K562 (cell line): ENCODE data around the gene PIK3CB. TPM values are rescaled to one million over a fixed set of nuclear protein-coding genes. Genes with fewer than 3 reads are reported as not detected.

Experiments used
- ATAC-seq: fragments of 200-7000 bp; cut with Tn5 transposase; 3 replicates; pipeline ENCODE4 v1.9.1; 2020; ENCODE audit warnings: moderate library complexity
- BruUV-seq: library from RNA; stranded (reverse); fragments of 400-500 nt; replicated peaks from 2 replicates; lab custom pipeline; 2021; lab: Mats Ljungman, UMichigan
- CTCF ChIA-PET: fragments of 300-600 bp; formaldehyde crosslinking; extraction: SDS; loops from one replicate; lab custom pipeline; 2021; ENCODE audit warnings: low intra/inter-chr PET ratio; lab: Yijun Ruan, JAX
- POLR2A ChIA-PET: fragments of 300-600, 350-650 bp; sonication (Branson Sonifier 250); formaldehyde crosslinking; extraction: SDS; loops from one replicate; lab custom pipeline; 2021; ENCODE audit warnings: antibody characterized with exemption, inconsistent platforms; lab: Yijun Ruan, JAX
- DNase-seq, 4 experiments: peaks; one replicate each; pipeline versions ENCODE4 v3.0.0 to v3.0.0-alpha.2; 2011 to 2018; ENCODE audit warnings: low spot score in 3 of 4, mixed read lengths in 3 of 4; ENCODE audit errors: extremely low read depth in 1 of 4
- FAIRE-seq: peaks from 2 replicates; lab custom pipeline; 2011; peaks lifted over from hg19 to GRCh38; lab: Jason Lieb, UNC
- H2AFZ ChIP-seq: 2 replicates; pipeline ENCODE4 v1.6.0; 2011; ENCODE audit warnings: low read depth, low read length, control low read depth, inconsistent platforms
- H3K27ac ChIP-seq: fragments of 200-600 bp; 3 replicates; pipeline ENCODE4 v1.8.0; 2011; ENCODE audit warnings: low read depth, mild to moderate bottlenecking, control low read depth, inconsistent platforms, low read length, moderate library complexity, mixed read lengths; ENCODE audit errors: extremely low read depth
- H3K27me3 ChIP-seq, 2 experiments: fragments of 300-600 bp in 1 of 2; 2 replicates in 1 of 2; 3 replicates in 1 of 2; pipeline versions ENCODE4 v1.6.0 to v1.8.0; 2011; ENCODE audit warnings: inconsistent platforms in 2 of 2, low read length in 2 of 2, mild to moderate bottlenecking in 1 of 2, mixed read lengths in 1 of 2, moderate library complexity in 1 of 2; ENCODE audit not compliant: control insufficient read depth in 2 of 2, insufficient read depth in 2 of 2
- H3K36me3 ChIP-seq: fragments of 300-600 bp; 3 replicates; pipeline ENCODE4 v1.8.0; 2011; ENCODE audit warnings: mild to moderate bottlenecking, low read length, inconsistent platforms; ENCODE audit not compliant: control insufficient read depth, insufficient read depth
- H3K4me1 ChIP-seq, 2 experiments: fragments of 200-600 bp in 1 of 2; replicated peaks in 1 of 2; 2 replicates in 1 of 2; 3 replicates in 1 of 2; pipeline versions ENCODE4 v1.5.1 to v1.8.0; 2011; ENCODE audit warnings: inconsistent platforms in 2 of 2, low read length in 2 of 2, mild to moderate bottlenecking in 1 of 2, mixed read lengths in 1 of 2, moderate library complexity in 1 of 2; ENCODE audit not compliant: control insufficient read depth in 2 of 2, insufficient read depth in 2 of 2
- H3K4me2 ChIP-seq: 2 replicates; pipeline ENCODE4 v1.6.1; 2011; ENCODE audit warnings: low read length, control low read depth, inconsistent platforms, mixed read lengths; ENCODE audit not compliant: insufficient read depth
- H3K4me3 ChIP-seq: fragments of 200-600 bp; sonication (generic), shearing (Covaris generic); 2 replicates; pipeline ENCODE4 v1.5.1; 2016; ENCODE audit warnings: control low read depth, inconsistent platforms
- H3K79me2 ChIP-seq: fragments of 200-600 bp; 3 replicates; pipeline ENCODE4 v1.8.0; 2011; ENCODE audit warnings: low read length, inconsistent platforms; ENCODE audit not compliant: control insufficient read depth, insufficient read depth
- H3K9ac ChIP-seq, 2 experiments: 2 replicates each; pipeline versions ENCODE4 v1.6.0 to v1.6.1; 2011; ENCODE audit warnings: low read depth in 2 of 2, low read length in 2 of 2, control low read depth in 1 of 2, inconsistent platforms in 1 of 2, mild to moderate bottlenecking in 1 of 2, mixed read lengths in 1 of 2; ENCODE audit not compliant: insufficient read depth in 1 of 2
- H3K9me1 ChIP-seq: one replicate; pipeline ENCODE4 v1.6.0; 2011; ENCODE audit warnings: inconsistent platforms, mild to moderate bottlenecking, low read length, moderate library complexity; ENCODE audit not compliant: control insufficient read depth, insufficient read depth
- H3K9me3 ChIP-seq: replicated peaks from 2 replicates; pipeline ENCODE4 v1.5.1; 2011; ENCODE audit warnings: low read depth, low read length, inconsistent platforms; ENCODE audit not compliant: control insufficient read depth, insufficient read depth
- H4K20me1 ChIP-seq: replicated peaks from 2 replicates; pipeline ENCODE4 v1.6.1; 2011; ENCODE audit warnings: low read length, inconsistent platforms, mixed read lengths; ENCODE audit not compliant: control insufficient read depth, insufficient read depth
- ATF4 ChIP-seq: fragments of 450-650 bp; formaldehyde crosslinking; IDR thresholded peaks from 2 replicates; pipeline ENCODE4 v1.4.0; 2022; ENCODE audit warnings: mild to moderate bottlenecking, moderate library complexity
- BRD9 ChIP-seq: fragments of 450-650 bp; IDR thresholded peaks from 2 replicates; pipeline ENCODE4 v1.6.1; 2018; ENCODE audit warnings: low read depth; ENCODE audit not compliant: partially characterized antibody
- ERF ChIP-seq: fragments of 450-650 bp; formaldehyde crosslinking; IDR thresholded peaks from 2 replicates; pipeline ENCODE4 v1.4.0; 2020; ENCODE audit warnings: mild to moderate bottlenecking, mixed read lengths
- GATAD2A ChIP-seq: fragments of 450-650 bp; IDR thresholded peaks from 2 replicates; pipeline ENCODE4 v1.6.1; 2017
- HDAC2 ChIP-seq: fragments of 450-650 bp; IDR thresholded peaks from 2 replicates; pipeline ENCODE4 v1.6.1; 2016; ENCODE audit warnings: mild to moderate bottlenecking
- PML ChIP-seq: IDR thresholded peaks from 2 replicates; pipeline ENCODE4 v1.6.1; 2012; ENCODE audit warnings: low read length, inconsistent platforms
- RCOR1 ChIP-seq, 2 experiments: IDR thresholded peaks; 2 replicates each; pipeline ENCODE4 v1.6.1; 2012; ENCODE audit warnings: low read depth in 2 of 2, low read length in 2 of 2, borderline replicate concordance in 1 of 2, improper control_type of control experiment in 1 of 2
- TEAD1 ChIP-seq, 2 experiments: fragments of 450-650 bp in 1 of 2; sonication (generic) in 1 of 2; formaldehyde crosslinking; IDR thresholded peaks; 2 replicates each; pipeline versions ENCODE4 v1.4.0 to v1.8.0; 2020 to 2022; ENCODE audit warnings: mild to moderate bottlenecking in 2 of 2, missing genetic modification reagents in 1 of 2
- ZNF282 ChIP-seq: sonication (generic); formaldehyde crosslinking; IDR thresholded peaks from 2 replicates; pipeline ENCODE4 v1.8.1; 2023; ENCODE audit warnings: missing genetic modification reagents
- WGBS: fragments of 100-300 bp; shearing (Covaris generic); methylation state at CpG from one replicate; pipeline ENCODE4 v1.1.6; 2016; ENCODE audit warnings: low coverage, mixed read lengths; ENCODE audit not compliant: insufficient coverage; ENCODE audit errors: missing lambda C conversion rate; 5-methylcytosine and 5-hydroxymethylcytosine counted together
- in situ Hi-C: fragments of 300-500 bp; cut with MboI; formaldehyde crosslinking; loops from 4 replicates; pipeline ENCODE4 v1.15.0; 2018; ENCODE audit warnings: inconsistent platforms, mixed read lengths
- intact Hi-C: fragments of 100-400 bp; cut with micrococcal nuclease; formaldehyde crosslinking; loops from 2 replicates; pipeline ENCODE4 v1.14.2; 2022
- polyA plus RNA-seq, 8 experiments: library from polyadenylated mRNA; depleted of rRNA in 4 of 8; stranded (reverse) in 5 of 8; unstranded in 3 of 8; fragments of >200 nt; fragmentation: Nextera tagmentation in 2 of 8; fragmentation: Illumina TruSeq in 1 of 8; extraction: Ambion mirVana in 2 of 8; extraction: Trizol in 1 of 8; gene quantifications; 2 replicates each; pipeline versions ENCODE4 v1.2.1 to v1.2.3, GENCODE V29; 2011 to 2014; ENCODE audit warnings: inconsistent platforms in 1 of 8, missing spikeins in 1 of 8
- total RNA-seq, 7 experiments: library from RNA; depleted of rRNA in 6 of 7; stranded (reverse); fragments of >200 nt in 6 of 7; fragmentation: Illumina TruSeq in 2 of 7; extraction: Trizol in 2 of 7; gene quantifications; 2 replicates each; pipeline versions ENCODE4 v1.2.1 to v1.2.3, GENCODE V29; 2011 to 2021; ENCODE audit warnings: low replicate concordance in 1 of 7
- TF ChIP-seq, protein P1 (sequence below): fragments of 250-450 bp; sonication (Bioruptor Pico); IDR thresholded peaks from 2 replicates; pipeline ENCODE4 v1.5.0; 2020; ENCODE audit warnings: mild to moderate bottlenecking, borderline replicate concordance
- TF ChIP-seq, protein P2 (sequence below): sonication (generic); formaldehyde crosslinking; IDR thresholded peaks from 2 replicates; pipeline ENCODE4 v1.8.0; 2022; ENCODE audit warnings: mild to moderate bottlenecking, missing genetic modification reagents

Gene PIK3CB
- total and polyA plus RNA-seq, 9 of the 15 experiments (the other 6 are each of a cell fraction or from before 2014, with no cell fraction given): 15.3 to 62.6 (median 28.3) TPM

- intact Hi-C loops: loop anchor here (1.0 to 2.0 kb wide), 2 partner anchors 12 to 28 kb away; partner anchors contain the start of gene PIK3CB
- TF ChIP-seq ERF (CRISPR knock-in tag) (no peak), GATAD2A (peak; percentile 10; the same call in 1 of the 2 replicates), RCOR1 (IDR thresholded peaks at IDR 0.05; ENCODE audit: borderline replicate concordance in 1 of 2, low read depth in 2 of 2, low read length in 2 of 2) (peak in 1 of 2 experiments; percentile 98; a peak in 2 of 4 replicates), PML (peak; percentile 87), BRD9 (no peak), HDAC2 (peak; percentile 66; the same call in 1 of the 2 replicates), TEAD1 (CRISPR knock-in tag; IDR thresholded peaks at IDR 0.05) (peak in 1 of 2 experiments; percentile 78; a peak in 2 of 4 replicates), ZNF282 (CRISPR knock-in tag) (no peak), ATF4 (CRISPR knock-in tag) (peak; percentile 79)
- TF ChIP-seq, protein P1, sequence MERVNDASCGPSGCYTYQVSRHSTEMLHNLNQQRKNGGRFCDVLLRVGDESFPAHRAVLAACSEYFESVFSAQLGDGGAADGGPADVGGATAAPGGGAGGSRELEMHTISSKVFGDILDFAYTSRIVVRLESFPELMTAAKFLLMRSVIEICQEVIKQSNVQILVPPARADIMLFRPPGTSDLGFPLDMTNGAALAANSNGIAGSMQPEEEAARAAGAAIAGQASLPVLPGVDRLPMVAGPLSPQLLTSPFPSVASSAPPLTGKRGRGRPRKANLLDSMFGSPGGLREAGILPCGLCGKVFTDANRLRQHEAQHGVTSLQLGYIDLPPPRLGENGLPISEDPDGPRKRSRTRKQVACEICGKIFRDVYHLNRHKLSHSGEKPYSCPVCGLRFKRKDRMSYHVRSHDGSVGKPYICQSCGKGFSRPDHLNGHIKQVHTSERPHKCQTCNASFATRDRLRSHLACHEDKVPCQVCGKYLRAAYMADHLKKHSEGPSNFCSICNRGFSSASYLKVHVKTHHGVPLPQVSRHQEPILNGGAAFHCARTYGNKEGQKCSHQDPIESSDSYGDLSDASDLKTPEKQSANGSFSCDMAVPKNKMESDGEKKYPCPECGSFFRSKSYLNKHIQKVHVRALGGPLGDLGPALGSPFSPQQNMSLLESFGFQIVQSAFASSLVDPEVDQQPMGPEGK (CRISPR knock-in tag): no peak
- TF ChIP-seq, protein P2, sequence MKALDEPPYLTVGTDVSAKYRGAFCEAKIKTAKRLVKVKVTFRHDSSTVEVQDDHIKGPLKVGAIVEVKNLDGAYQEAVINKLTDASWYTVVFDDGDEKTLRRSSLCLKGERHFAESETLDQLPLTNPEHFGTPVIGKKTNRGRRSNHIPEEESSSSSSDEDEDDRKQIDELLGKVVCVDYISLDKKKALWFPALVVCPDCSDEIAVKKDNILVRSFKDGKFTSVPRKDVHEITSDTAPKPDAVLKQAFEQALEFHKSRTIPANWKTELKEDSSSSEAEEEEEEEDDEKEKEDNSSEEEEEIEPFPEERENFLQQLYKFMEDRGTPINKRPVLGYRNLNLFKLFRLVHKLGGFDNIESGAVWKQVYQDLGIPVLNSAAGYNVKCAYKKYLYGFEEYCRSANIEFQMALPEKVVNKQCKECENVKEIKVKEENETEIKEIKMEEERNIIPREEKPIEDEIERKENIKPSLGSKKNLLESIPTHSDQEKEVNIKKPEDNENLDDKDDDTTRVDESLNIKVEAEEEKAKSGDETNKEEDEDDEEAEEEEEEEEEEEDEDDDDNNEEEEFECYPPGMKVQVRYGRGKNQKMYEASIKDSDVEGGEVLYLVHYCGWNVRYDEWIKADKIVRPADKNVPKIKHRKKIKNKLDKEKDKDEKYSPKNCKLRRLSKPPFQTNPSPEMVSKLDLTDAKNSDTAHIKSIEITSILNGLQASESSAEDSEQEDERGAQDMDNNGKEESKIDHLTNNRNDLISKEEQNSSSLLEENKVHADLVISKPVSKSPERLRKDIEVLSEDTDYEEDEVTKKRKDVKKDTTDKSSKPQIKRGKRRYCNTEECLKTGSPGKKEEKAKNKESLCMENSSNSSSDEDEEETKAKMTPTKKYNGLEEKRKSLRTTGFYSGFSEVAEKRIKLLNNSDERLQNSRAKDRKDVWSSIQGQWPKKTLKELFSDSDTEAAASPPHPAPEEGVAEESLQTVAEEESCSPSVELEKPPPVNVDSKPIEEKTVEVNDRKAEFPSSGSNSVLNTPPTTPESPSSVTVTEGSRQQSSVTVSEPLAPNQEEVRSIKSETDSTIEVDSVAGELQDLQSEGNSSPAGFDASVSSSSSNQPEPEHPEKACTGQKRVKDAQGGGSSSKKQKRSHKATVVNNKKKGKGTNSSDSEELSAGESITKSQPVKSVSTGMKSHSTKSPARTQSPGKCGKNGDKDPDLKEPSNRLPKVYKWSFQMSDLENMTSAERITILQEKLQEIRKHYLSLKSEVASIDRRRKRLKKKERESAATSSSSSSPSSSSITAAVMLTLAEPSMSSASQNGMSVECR: peak; percentile 47; the same call in 1 of the 2 replicates
Measured at GRCh38 chr3:138862924-138863775, 28.4 kb upstream of the PIK3CB start.

More at GRCh38 chr3:138862924-138863775, 28.4 kb upstream of the PIK3CB start:
- Histone ChIP-seq H3K36me3 (no peaks in the 10 kb centered on the region), H3K9me3 (no peaks in the 10 kb centered on the region), H3K4me2 (peak overlapping the region; percentile 76), H3K4me1 (peaks cover 20 to 31% of the 10 kb centered on the region in 2 experiments; a peak in 4 of 5 replicates), H4K20me1 (no peaks in the 10 kb centered on the region), H3K27ac (peak overlapping the region; percentile 75), H3K27me3 (no peaks in the 10 kb centered on the region), H3K4me3 (no peak overlapping the region; the same call in 1 of the 2 replicates), H3K79me2 (no peaks in the 10 kb centered on the region), H3K9me1 (no peaks in the 10 kb centered on the region), H3K9ac (peak overlapping the region; percentile 65; a peak in 3 of 4 replicates), H2AFZ (peak overlapping the region; percentile 96)
- 4% methylated on average over 11 of the region's 11 CpGs for WGBS
- FAIRE-seq: peak; percentile 90
- BruUV-seq: TSS peak; percentile 82
- POLR2A ChIA-PET: interaction anchor here (0.5 to 2.4 kb wide), 12 partner anchors 9 to 95 kb away, joined by 3 to 17 read pairs (median 4); partner anchors contain the start of gene PIK3CB
- CTCF ChIA-PET: no interaction called here
- in situ Hi-C loops: no loop called here
- peak; percentile 62 to 84 (median 71) for DNase-seq
- peak; percentile 89 for ATAC-seq
